Erythroblast (primary cell): ENCODE measurements around the gene TIMM17A.

Source experiments
- GATA1 ChIP-seq: IDR thresholded peaks from 2 replicates; pipeline ENCODE4 v1.6.1; 2011; ENCODE audit warnings: low read depth, mild to moderate bottlenecking, control low read depth, low read length, moderate library complexity
- POLR2A ChIP-seq: IDR thresholded peaks from 2 replicates; pipeline ENCODE4 v1.6.1; 2011; ENCODE audit warnings: mild to moderate bottlenecking, low read length

- no peak for TF ChIP-seq POLR2A
- no peak for TF ChIP-seq GATA1
Observed at GRCh38 chr1:201970334-201971159, 15.2 kb downstream of the TIMM17A start.
